ENCODE results near the gene IGFBP5.

DNA sequence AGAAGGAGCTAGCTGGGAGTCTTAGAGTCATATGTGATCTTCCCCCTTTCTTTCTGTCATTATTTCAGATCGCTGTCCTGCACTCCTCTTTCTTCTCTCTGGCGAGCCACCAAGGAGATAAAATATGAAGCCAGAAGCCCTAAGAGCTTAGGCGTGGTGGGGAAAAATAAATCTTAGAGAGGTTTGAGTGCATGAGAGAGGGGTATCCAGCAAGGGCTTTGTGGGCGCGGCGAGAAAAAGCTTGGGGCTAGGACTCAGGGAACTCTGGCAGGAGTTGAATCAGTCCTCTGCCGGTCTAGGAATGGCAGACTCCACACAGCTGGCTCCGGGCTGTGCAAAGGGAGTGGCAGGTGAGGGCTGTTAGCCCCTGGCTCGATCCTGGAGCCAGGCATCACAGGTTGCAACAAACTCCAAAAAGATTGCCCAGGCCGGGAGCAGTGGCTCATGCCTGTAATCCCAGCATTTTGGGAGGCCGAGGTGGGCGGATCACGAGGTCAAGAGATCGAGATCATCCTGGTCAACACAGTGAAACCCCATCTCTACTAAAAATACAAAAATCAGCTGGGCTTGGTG lies 20.1 kb upstream of the IGFBP5 start:
- TF ChIP-seq, protein P1, sequence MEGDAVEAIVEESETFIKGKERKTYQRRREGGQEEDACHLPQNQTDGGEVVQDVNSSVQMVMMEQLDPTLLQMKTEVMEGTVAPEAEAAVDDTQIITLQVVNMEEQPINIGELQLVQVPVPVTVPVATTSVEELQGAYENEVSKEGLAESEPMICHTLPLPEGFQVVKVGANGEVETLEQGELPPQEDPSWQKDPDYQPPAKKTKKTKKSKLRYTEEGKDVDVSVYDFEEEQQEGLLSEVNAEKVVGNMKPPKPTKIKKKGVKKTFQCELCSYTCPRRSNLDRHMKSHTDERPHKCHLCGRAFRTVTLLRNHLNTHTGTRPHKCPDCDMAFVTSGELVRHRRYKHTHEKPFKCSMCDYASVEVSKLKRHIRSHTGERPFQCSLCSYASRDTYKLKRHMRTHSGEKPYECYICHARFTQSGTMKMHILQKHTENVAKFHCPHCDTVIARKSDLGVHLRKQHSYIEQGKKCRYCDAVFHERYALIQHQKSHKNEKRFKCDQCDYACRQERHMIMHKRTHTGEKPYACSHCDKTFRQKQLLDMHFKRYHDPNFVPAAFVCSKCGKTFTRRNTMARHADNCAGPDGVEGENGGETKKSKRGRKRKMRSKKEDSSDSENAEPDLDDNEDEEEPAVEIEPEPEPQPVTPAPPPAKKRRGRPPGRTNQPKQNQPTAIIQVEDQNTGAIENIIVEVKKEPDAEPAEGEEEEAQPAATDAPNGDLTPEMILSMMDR (IDR thresholded peaks at IDR 0.05 in 2 of 3, conservative IDR thresholded peaks at IDR 0.05 in 1 of 3; ENCODE audit: control insufficient read depth in 2 of 3, extremely low read depth in 1 of 3, insufficient read depth in 1 of 3, low read depth in 3 of 3, low read length in 3 of 3): no peak
- no peak for TF ChIP-seq NBN (IDR thresholded peaks at IDR 0.05)
- TF ChIP-seq MEF2A (IDR thresholded peaks at IDR 0.05; ENCODE audit: insufficient read depth, low read depth, low read length): no peak
- no peak for TF ChIP-seq RCOR1 (conservative IDR thresholded peaks at IDR 0.05; ENCODE audit: low read depth, low read length)
- TF ChIP-seq ESRRA (IDR thresholded peaks at IDR 0.05; ENCODE audit: low read length): no peak
- TF ChIP-seq POLR2A (IDR thresholded peaks at IDR 0.05; ENCODE audit: low read depth, low read length): no peak

Measured in GM12878 (cell line).